K562 (cell line): ENCODE results near the gene SMG6. TPM values are rescaled to one million over a fixed set of nuclear protein-coding genes. Genes with fewer than 3 reads are reported as not detected.

Experiments used
- ATAC-seq: fragments of 200-7000 bp; cut with Tn5 transposase; 3 replicates; pipeline ENCODE4 v1.9.1; 2020; ENCODE audit warnings: moderate library complexity
- BruUV-seq: library from RNA; stranded (reverse); fragments of 400-500 nt; replicated peaks from 2 replicates; lab custom pipeline; 2021; lab: Mats Ljungman, UMichigan
- CTCF ChIA-PET: fragments of 300-600 bp; formaldehyde crosslinking; extraction: SDS; loops from one replicate; lab custom pipeline; 2021; ENCODE audit warnings: low intra/inter-chr PET ratio; lab: Yijun Ruan, JAX
- POLR2A ChIA-PET: fragments of 300-600, 350-650 bp; sonication (Branson Sonifier 250); formaldehyde crosslinking; extraction: SDS; loops from one replicate; lab custom pipeline; 2021; ENCODE audit warnings: antibody characterized with exemption, inconsistent platforms; lab: Yijun Ruan, JAX
- DNase-seq, 4 experiments: peaks; one replicate each; pipeline versions ENCODE4 v3.0.0 to v3.0.0-alpha.2; 2011 to 2018; ENCODE audit warnings: low spot score in 3 of 4, mixed read lengths in 3 of 4; ENCODE audit errors: extremely low read depth in 1 of 4
- FAIRE-seq: peaks from 2 replicates; lab custom pipeline; 2011; peaks lifted over from hg19 to GRCh38; lab: Jason Lieb, UNC
- H2AFZ ChIP-seq: 2 replicates; pipeline ENCODE4 v1.6.0; 2011; ENCODE audit warnings: low read depth, low read length, control low read depth, inconsistent platforms
- H3K27ac ChIP-seq: fragments of 200-600 bp; 3 replicates; pipeline ENCODE4 v1.8.0; 2011; ENCODE audit warnings: low read depth, mild to moderate bottlenecking, control low read depth, inconsistent platforms, low read length, moderate library complexity, mixed read lengths; ENCODE audit errors: extremely low read depth
- H3K27me3 ChIP-seq, 2 experiments: fragments of 300-600 bp in 1 of 2; 2 replicates in 1 of 2; 3 replicates in 1 of 2; pipeline versions ENCODE4 v1.6.0 to v1.8.0; 2011; ENCODE audit warnings: inconsistent platforms in 2 of 2, low read length in 2 of 2, mild to moderate bottlenecking in 1 of 2, mixed read lengths in 1 of 2, moderate library complexity in 1 of 2; ENCODE audit not compliant: control insufficient read depth in 2 of 2, insufficient read depth in 2 of 2
- H3K36me3 ChIP-seq: fragments of 300-600 bp; 3 replicates; pipeline ENCODE4 v1.8.0; 2011; ENCODE audit warnings: mild to moderate bottlenecking, low read length, inconsistent platforms; ENCODE audit not compliant: control insufficient read depth, insufficient read depth
- H3K4me1 ChIP-seq, 2 experiments: fragments of 200-600 bp in 1 of 2; replicated peaks in 1 of 2; 2 replicates in 1 of 2; 3 replicates in 1 of 2; pipeline versions ENCODE4 v1.5.1 to v1.8.0; 2011; ENCODE audit warnings: inconsistent platforms in 2 of 2, low read length in 2 of 2, mild to moderate bottlenecking in 1 of 2, mixed read lengths in 1 of 2, moderate library complexity in 1 of 2; ENCODE audit not compliant: control insufficient read depth in 2 of 2, insufficient read depth in 2 of 2
- H3K4me2 ChIP-seq: 2 replicates; pipeline ENCODE4 v1.6.1; 2011; ENCODE audit warnings: low read length, control low read depth, inconsistent platforms, mixed read lengths; ENCODE audit not compliant: insufficient read depth
- H3K4me3 ChIP-seq: fragments of 200-600 bp; sonication (generic), shearing (Covaris generic); 2 replicates; pipeline ENCODE4 v1.5.1; 2016; ENCODE audit warnings: control low read depth, inconsistent platforms
- H3K79me2 ChIP-seq: fragments of 200-600 bp; 3 replicates; pipeline ENCODE4 v1.8.0; 2011; ENCODE audit warnings: low read length, inconsistent platforms; ENCODE audit not compliant: control insufficient read depth, insufficient read depth
- H3K9ac ChIP-seq, 2 experiments: 2 replicates each; pipeline versions ENCODE4 v1.6.0 to v1.6.1; 2011; ENCODE audit warnings: low read depth in 2 of 2, low read length in 2 of 2, control low read depth in 1 of 2, inconsistent platforms in 1 of 2, mild to moderate bottlenecking in 1 of 2, mixed read lengths in 1 of 2; ENCODE audit not compliant: insufficient read depth in 1 of 2
- H3K9me1 ChIP-seq: one replicate; pipeline ENCODE4 v1.6.0; 2011; ENCODE audit warnings: inconsistent platforms, mild to moderate bottlenecking, low read length, moderate library complexity; ENCODE audit not compliant: control insufficient read depth, insufficient read depth
- H3K9me3 ChIP-seq: replicated peaks from 2 replicates; pipeline ENCODE4 v1.5.1; 2011; ENCODE audit warnings: low read depth, low read length, inconsistent platforms; ENCODE audit not compliant: control insufficient read depth, insufficient read depth
- H4K20me1 ChIP-seq: replicated peaks from 2 replicates; pipeline ENCODE4 v1.6.1; 2011; ENCODE audit warnings: low read length, inconsistent platforms, mixed read lengths; ENCODE audit not compliant: control insufficient read depth, insufficient read depth
- PRDM10 ChIP-seq: fragments of 450-650 bp; IDR thresholded peaks from 2 replicates; pipeline ENCODE4 v1.6.1; 2018; ENCODE audit not compliant: partially characterized antibody
- ZNF76 ChIP-seq: fragments of 250-450 bp; sonication (Bioruptor Pico); IDR thresholded peaks from 2 replicates; pipeline ENCODE4 v1.4.0; 2020; ENCODE audit warnings: mild to moderate bottlenecking, moderate library complexity, borderline replicate concordance
- WGBS: fragments of 100-300 bp; shearing (Covaris generic); methylation state at CpG from one replicate; pipeline ENCODE4 v1.1.6; 2016; ENCODE audit warnings: low coverage, mixed read lengths; ENCODE audit not compliant: insufficient coverage; ENCODE audit errors: missing lambda C conversion rate; 5-methylcytosine and 5-hydroxymethylcytosine counted together
- in situ Hi-C: fragments of 300-500 bp; cut with MboI; formaldehyde crosslinking; loops from 4 replicates; pipeline ENCODE4 v1.15.0; 2018; ENCODE audit warnings: inconsistent platforms, mixed read lengths
- intact Hi-C: fragments of 100-400 bp; cut with micrococcal nuclease; formaldehyde crosslinking; loops from 2 replicates; pipeline ENCODE4 v1.14.2; 2022
- polyA plus RNA-seq, 8 experiments: library from polyadenylated mRNA; depleted of rRNA in 4 of 8; stranded (reverse) in 5 of 8; unstranded in 3 of 8; fragments of >200 nt; fragmentation: Nextera tagmentation in 2 of 8; fragmentation: Illumina TruSeq in 1 of 8; extraction: Ambion mirVana in 2 of 8; extraction: Trizol in 1 of 8; gene quantifications; 2 replicates each; pipeline versions ENCODE4 v1.2.1 to v1.2.3, GENCODE V29; 2011 to 2014; ENCODE audit warnings: inconsistent platforms in 1 of 8, missing spikeins in 1 of 8
- total RNA-seq, 7 experiments: library from RNA; depleted of rRNA in 6 of 7; stranded (reverse); fragments of >200 nt in 6 of 7; fragmentation: Illumina TruSeq in 2 of 7; extraction: Trizol in 2 of 7; gene quantifications; 2 replicates each; pipeline versions ENCODE4 v1.2.1 to v1.2.3, GENCODE V29; 2011 to 2021; ENCODE audit warnings: low replicate concordance in 1 of 7
- TF ChIP-seq, protein P1 (sequence below): fragments of 450-650 bp; IDR thresholded peaks from 2 replicates; pipeline ENCODE4 v1.6.1; 2016; ENCODE audit warnings: missing biosample characterization, missing genetic modification characterization

Gene SMG6
- total and polyA plus RNA-seq, 9 of the 15 experiments (the other 6 are each of a cell fraction or from before 2014, with no cell fraction given) = 0.44 to 13.9 (median 6.0) TPM

- BruUV-seq = no TSS peak
- H4K20me1 ChIP-seq = no peaks in the 10 kb centered on the region; the same call in 1 of the 2 replicates
- H3K9me1 ChIP-seq = no peaks in the 10 kb centered on the region
- DNase-seq (no peak), FAIRE-seq (no peak)
- H3K27ac ChIP-seq = no peak overlapping the region
- no peak overlapping the region for H2AFZ ChIP-seq
- H3K4me2 ChIP-seq = no peak overlapping the region
- peaks cover 12% of the 10 kb centered on the region; the same call in 2 of the 3 replicates for H3K36me3 ChIP-seq
- H3K9me3 ChIP-seq = no peaks in the 10 kb centered on the region
- CTCF ChIA-PET = no interaction called here
- H3K79me2 ChIP-seq = no peaks in the 10 kb centered on the region
- no peaks in the 10 kb centered on the region for H3K4me1 ChIP-seq
- H3K27me3 ChIP-seq = no peaks in the 10 kb centered on the region
- POLR2A ChIA-PET = interaction anchor here (0.6 kb wide), 1 partner anchor 260 kb away, joined by 3 read pairs; no protein-coding TSS in a partner anchor
- H3K9ac ChIP-seq = no peak overlapping the region
- H3K4me3 ChIP-seq = no peak overlapping the region
- peak; percentile 70 for TF ChIP-seq PRDM10
- TF ChIP-seq ZNF76 (CRISPR knock-in tag) = no peak
- TF ChIP-seq, protein P1, sequence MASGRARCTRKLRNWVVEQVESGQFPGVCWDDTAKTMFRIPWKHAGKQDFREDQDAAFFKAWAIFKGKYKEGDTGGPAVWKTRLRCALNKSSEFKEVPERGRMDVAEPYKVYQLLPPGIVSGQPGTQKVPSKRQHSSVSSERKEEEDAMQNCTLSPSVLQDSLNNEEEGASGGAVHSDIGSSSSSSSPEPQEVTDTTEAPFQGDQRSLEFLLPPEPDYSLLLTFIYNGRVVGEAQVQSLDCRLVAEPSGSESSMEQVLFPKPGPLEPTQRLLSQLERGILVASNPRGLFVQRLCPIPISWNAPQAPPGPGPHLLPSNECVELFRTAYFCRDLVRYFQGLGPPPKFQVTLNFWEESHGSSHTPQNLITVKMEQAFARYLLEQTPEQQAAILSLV (tag) = no peak
- TF ChIP-seq, all 486 proteins: peak for 1
- in situ Hi-C loops = no loop called here
- intact Hi-C loops = no loop called here
- ATAC-seq = no peak
- WGBS = 25% methylated on average over 1 of the region's 2 CpGs
These were observed 29.2 kb downstream of the SMG6 start for GRCh38 chr17:2274414-2274813.
